ENCODE measurements around the gene SLCO2A1. TPM values are rescaled to one million over a fixed set of nuclear protein-coding genes. Genes with fewer than 3 reads are reported as not detected.

Gene SLCO2A1
- total RNA-seq, 4 donors from 2014 or later = 5.4 to 24.9 (median 9.2) TPM

- peak in 1 of 2 donors; percentile 68 for DNase-seq (ENCODE audit: low spot score in 2 of 2)
- TF ChIP-seq CTCF (IDR thresholded peaks at IDR 0.05) = no peak
- no peak for TF ChIP-seq POLR2A (IDR thresholded peaks at IDR 0.05)
- no peak overlapping the region for H3K4me3 ChIP-seq (ENCODE audit: low read depth, poor library complexity, severe bottlenecking)
- intact Hi-C loops (cut with DNase I; ENCODE audit: low total_unique reads) = no loop called here
- 65 to 69% methylated on average over 7 of the region's 7 CpGs for WGBS, 2 donors
Measured at GRCh38 chr3:133963657-133964396, 65.9 kb downstream of the SLCO2A1 start.

GRCh38 chr3:133962849-133963248 is 66.9 kb downstream of the SLCO2A1 start:
- H3K4me3 ChIP-seq (ENCODE audit: low read depth, poor library complexity, severe bottlenecking) = no peak overlapping the region

GRCh38 chr3:133958071-133958805 is 71.5 kb downstream of the SLCO2A1 start:
- 84 to 91% methylated on average over 4 to 5 of the region's 5 CpGs for WGBS, 2 donors
- no peak overlapping the region for H3K4me3 ChIP-seq (ENCODE audit: low read depth, poor library complexity, severe bottlenecking)
- no peak for DNase-seq (ENCODE audit: low spot score in 2 of 2)
- no peak for TF ChIP-seq CTCF (IDR thresholded peaks at IDR 0.05)
- TF ChIP-seq POLR2A (IDR thresholded peaks at IDR 0.05) = no peak
- intact Hi-C loops (cut with DNase I; ENCODE audit: low total_unique reads) = no loop called here

More at GRCh38 chr3:133962849-133963248, 66.9 kb downstream of the SLCO2A1 start:
- TF ChIP-seq CTCF (IDR thresholded peaks at IDR 0.05) (no peak), POLR2A (IDR thresholded peaks at IDR 0.05) (no peak)
- intact Hi-C loops (cut with DNase I; ENCODE audit: low total_unique reads) = no loop called here
- DNase-seq (ENCODE audit: low spot score in 2 of 2) = peak; percentile 59 to 93
- 19 to 21% methylated on average over 2 of the region's 2 CpGs for WGBS, 2 donors

- intact Hi-C loops (cut with DNase I; ENCODE audit: low total_unique reads) = no loop called here
- no peak overlapping the region for H3K4me3 ChIP-seq (ENCODE audit: low read depth, poor library complexity, severe bottlenecking)
- WGBS, 2 donors = 87 to 88% methylated on average over 6 of the region's 6 CpGs
- DNase-seq (ENCODE audit: low spot score in 2 of 2) = no peak
- no peak for TF ChIP-seq POLR2A (IDR thresholded peaks at IDR 0.05)
- no peak for TF ChIP-seq CTCF (IDR thresholded peaks at IDR 0.05)
Measured at GRCh38 chr3:133956982-133957381, 72.7 kb downstream of the SLCO2A1 start.

GRCh38 chr3:133956353-133956752 is 73.4 kb downstream of the SLCO2A1 start:
- no peak overlapping the region for H3K4me3 ChIP-seq (ENCODE audit: low read depth, poor library complexity, severe bottlenecking)
- intact Hi-C loops (cut with DNase I; ENCODE audit: low total_unique reads) = no loop called here
- no peak for DNase-seq (ENCODE audit: low spot score in 2 of 2)
- 69 to 81% methylated on average over 6 of the region's 6 CpGs for WGBS, 2 donors
- TF ChIP-seq CTCF (IDR thresholded peaks at IDR 0.05) (no peak), POLR2A (IDR thresholded peaks at IDR 0.05) (no peak)

All from lower leg skin (tissue), 4 donors.